ENCODE results near the gene ZNF385A. TPM values are rescaled to one million over a fixed set of nuclear protein-coding genes. Genes with fewer than 3 reads are reported as not detected.
A peak's percentile ranks its signal among the peaks of the same experiment; 100 is the strongest.

Gene ZNF385A
- total and polyA plus RNA-seq, 9 of the 15 experiments (the other 6 are each of a cell fraction or from before 2014, with no cell fraction given) = 1.0 to 111 (median 7.7) TPM

DNA sequence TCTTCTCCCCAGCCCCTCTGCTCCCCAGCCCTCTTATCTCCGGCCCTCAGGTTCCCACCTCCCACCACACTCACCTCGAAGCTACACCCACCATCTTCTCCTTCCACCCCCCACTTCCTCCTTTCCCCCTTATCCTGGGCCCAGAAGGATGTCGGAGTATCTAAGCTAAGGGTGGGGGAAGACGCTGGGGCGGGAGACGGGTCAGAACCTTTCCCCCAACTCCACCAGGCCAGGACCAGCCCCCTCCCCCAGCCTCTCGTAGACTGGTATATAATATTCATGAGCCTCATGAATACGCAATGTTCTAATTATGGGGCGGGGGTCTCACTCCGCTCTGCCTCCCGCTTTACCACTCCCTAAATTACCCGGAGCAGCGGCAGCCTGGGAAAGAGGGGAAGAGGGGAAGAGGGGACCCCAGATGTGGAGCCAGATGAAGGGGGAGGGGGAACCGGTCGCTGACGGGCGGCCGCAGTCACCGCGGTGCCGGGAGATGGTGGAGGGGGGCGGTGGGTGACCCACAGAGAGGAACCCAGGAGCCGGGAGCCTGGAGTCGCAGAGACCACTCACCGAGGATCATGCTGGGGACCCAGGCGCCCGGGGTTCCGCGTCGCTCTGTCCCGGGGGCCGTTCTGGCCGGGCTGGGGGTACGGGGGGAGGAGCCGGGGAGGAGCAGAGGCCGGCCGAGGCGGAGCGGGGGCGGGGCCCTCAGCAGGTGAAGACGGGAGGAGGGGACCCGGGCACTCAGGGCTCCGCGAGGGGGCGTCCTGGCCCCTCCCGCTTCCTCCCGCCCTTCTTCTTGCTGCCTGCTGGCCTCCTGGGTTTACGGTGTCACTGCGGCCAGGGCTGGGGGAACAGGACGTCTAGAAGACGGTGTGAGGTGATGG lies 6.4 kb upstream of the ZNF385A start (continued):
- TF ChIP-seq, protein P1, sequence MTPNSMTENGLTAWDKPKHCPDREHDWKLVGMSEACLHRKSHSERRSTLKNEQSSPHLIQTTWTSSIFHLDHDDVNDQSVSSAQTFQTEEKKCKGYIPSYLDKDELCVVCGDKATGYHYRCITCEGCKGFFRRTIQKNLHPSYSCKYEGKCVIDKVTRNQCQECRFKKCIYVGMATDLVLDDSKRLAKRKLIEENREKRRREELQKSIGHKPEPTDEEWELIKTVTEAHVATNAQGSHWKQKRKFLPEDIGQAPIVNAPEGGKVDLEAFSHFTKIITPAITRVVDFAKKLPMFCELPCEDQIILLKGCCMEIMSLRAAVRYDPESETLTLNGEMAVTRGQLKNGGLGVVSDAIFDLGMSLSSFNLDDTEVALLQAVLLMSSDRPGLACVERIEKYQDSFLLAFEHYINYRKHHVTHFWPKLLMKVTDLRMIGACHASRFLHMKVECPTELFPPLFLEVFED (CRISPR knock-in tag; conservative IDR thresholded peaks at IDR 0.05) = no peak
- 0 out of 2 replicates have a peak, but pooled peaks have one; percentile 31 for TF ChIP-seq JUND (IDR thresholded peaks at IDR 0.05; ENCODE audit: borderline replicate concordance, low read depth, low read length)
- no peak; the same call in 2 of the 3 replicates for TF ChIP-seq JUND (tag; IDR thresholded peaks at IDR 0.05; ENCODE audit: borderline replicate concordance, low read depth, low read length)
- no peak for TF ChIP-seq PRMT5 (CRISPR knock-in tag; IDR thresholded peaks at IDR 0.05)
- TF ChIP-seq, protein P2, sequence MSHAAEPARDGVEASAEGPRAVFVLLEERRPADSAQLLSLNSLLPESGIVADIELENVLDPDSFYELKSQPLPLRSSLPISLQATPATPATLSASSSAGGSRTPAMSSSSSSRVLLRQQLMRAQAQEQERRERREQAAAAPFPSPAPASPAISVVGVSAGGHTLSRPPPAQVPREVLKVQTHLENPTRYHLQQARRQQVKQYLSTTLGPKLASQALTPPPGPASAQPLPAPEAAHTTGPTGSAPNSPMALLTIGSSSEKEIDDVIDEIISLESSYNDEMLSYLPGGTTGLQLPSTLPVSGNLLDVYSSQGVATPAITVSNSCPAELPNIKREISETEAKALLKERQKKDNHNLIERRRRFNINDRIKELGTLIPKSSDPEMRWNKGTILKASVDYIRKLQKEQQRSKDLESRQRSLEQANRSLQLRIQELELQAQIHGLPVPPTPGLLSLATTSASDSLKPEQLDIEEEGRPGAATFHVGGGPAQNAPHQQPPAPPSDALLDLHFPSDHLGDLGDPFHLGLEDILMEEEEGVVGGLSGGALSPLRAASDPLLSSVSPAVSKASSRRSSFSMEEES (CRISPR knock-in tag; IDR thresholded peaks at IDR 0.05) = no peak
- no peak for TF ChIP-seq SMC3 (conservative IDR thresholded peaks at IDR 0.05; ENCODE audit: insufficient read depth, low read depth, low read length)
- TF ChIP-seq DIDO1 (tag; IDR thresholded peaks at IDR 0.05; ENCODE audit: low read depth) = no peak
- no peak for TF ChIP-seq SRF (CRISPR knock-in tag; IDR thresholded peaks at IDR 0.05)
- TF ChIP-seq ZNF354B (CRISPR knock-in tag; IDR thresholded peaks at IDR 0.05) = no peak
- TF ChIP-seq PCBP2 (IDR thresholded peaks at IDR 0.05; ENCODE audit: low read depth, low read length, poor library complexity, severe bottlenecking) = no peak
- TF ChIP-seq SMAD4 (CRISPR knock-in tag; conservative IDR thresholded peaks at IDR 0.05) = no peak
- no peak for TF ChIP-seq SMAD3 (CRISPR knock-in tag; conservative IDR thresholded peaks at IDR 0.05)
- TF ChIP-seq SMAD2 (IDR thresholded peaks at IDR 0.05; ENCODE audit: low read depth, low read length) = no peak
- no peak for TF ChIP-seq ELF4 (CRISPR knock-in tag; IDR thresholded peaks at IDR 0.05)
- no peak for TF ChIP-seq ZNF76 (CRISPR knock-in tag; IDR thresholded peaks at IDR 0.05; ENCODE audit: borderline replicate concordance)
- TF ChIP-seq MCM7 (IDR thresholded peaks at IDR 0.05) = no peak
- no peak for TF ChIP-seq MCM5 (IDR thresholded peaks at IDR 0.05; ENCODE audit: low read depth)
